Peyer's patch (tissue), 4 donors: ENCODE data around the gene CLEC16A. TPM values are rescaled to one million over a fixed set of nuclear protein-coding genes. Genes with fewer than 3 reads are reported as not detected.

ENCODE experiments used
- total RNA-seq, 4 donors: library from RNA; depleted of rRNA; stranded (reverse); fragments of >200 nt; gene quantifications; one replicate each; pipeline ENCODE4 v1.1.0, GENCODE V29; 2016

Gene CLEC16A
- total RNA-seq, 4 donors from 2014 or later = 37.8 to 139 (median 64.3) TPM

Other genes with a start within 250 kb of the CLEC16A start
- 1 to 10 TPM in 1 of 4 donors, not detected in 3; 2.0 TPM for gene TEKT5, start 249.6 kb upstream of the CLEC16A start, total RNA-seq
- gene NUBP1, start 200.7 kb upstream of the CLEC16A start, total RNA-seq = 10 to 100 TPM; 18.9 to 31.4 (median 23.9) TPM
- gene TVP23A, start 125.8 kb upstream of the CLEC16A start, total RNA-seq = 1 to 10 TPM in 2 of 4 donors, not detected in 2; 1.1 to 3.3 TPM
- 100 to 1,000 TPM in 1 of 4 donors, 10 to 100 TPM in 3; 27.7 to 107 (median 60.9) TPM for gene CIITA, start 67.4 kb upstream of the CLEC16A start, total RNA-seq
- gene DEXI, start 2.1 kb upstream of the CLEC16A start, total RNA-seq = 10 to 100 TPM; 39.8 to 69.3 (median 60.9) TPM